Fibroblast of mammary gland (primary cell): Measurements from ENCODE around the gene PPP6R2.
"Not testable (repeated sequence)": the region's sequence is repeated elsewhere in the genome, so short reads cannot be mapped to it uniquely, and the experiment has no call there.

Experiments used
- DNase-seq: peaks from one replicate; pipeline ENCODE4 v3.0.0-alpha.2; 2010; ENCODE audit warnings: low read depth
- H3K4me3 ChIP-seq: 2 replicates; pipeline ENCODE4 v1.5.1; 2011; ENCODE audit warnings: low read depth, mild to moderate bottlenecking, low read length, moderate library complexity; ENCODE audit not compliant: control insufficient read depth
- TF ChIP-seq, protein P1 (sequence below): conservative IDR thresholded peaks from 2 replicates; pipeline ENCODE4 v1.5.1; 2011; ENCODE audit warnings: low read depth, low read length, inconsistent platforms; ENCODE audit not compliant: control insufficient read depth, insufficient read depth

Gene PPP6R2

DNA sequence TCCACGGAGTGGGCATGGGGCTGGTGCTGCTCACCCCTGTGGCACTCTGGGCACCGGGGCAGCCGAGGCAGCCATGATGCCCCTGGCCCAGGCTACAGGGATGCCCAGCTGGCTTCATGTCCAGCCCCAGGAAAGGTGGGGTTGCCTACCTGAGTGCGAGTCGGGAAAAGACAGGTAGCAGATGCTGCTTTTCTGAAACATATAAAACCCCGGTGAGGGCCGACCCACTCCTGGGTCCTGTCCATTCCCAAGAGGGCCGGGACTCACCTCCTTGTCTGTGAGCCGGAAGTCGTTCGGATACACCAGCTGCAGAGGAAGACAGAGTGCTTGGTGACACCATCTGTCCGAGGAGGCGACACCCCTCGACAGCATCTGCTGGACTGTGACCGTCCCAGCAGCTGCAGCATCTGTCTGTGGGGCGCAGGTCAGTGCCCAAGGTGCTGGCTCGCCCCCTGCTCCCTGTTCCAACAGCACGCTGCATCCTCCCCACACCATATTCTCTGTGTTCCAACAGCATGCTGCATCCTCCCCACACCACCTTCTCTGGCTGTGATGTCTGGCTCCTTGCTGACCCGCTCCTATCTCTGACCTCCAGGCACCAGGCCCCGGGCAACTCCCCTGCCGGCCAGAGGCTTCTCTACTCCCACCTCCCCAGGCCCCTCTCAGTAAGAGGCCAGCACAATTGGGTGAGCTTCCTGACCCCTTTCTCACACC is 24.3 kb upstream of the PPP6R2 start:
- DNase-seq = no peak
- TF ChIP-seq, protein P1, sequence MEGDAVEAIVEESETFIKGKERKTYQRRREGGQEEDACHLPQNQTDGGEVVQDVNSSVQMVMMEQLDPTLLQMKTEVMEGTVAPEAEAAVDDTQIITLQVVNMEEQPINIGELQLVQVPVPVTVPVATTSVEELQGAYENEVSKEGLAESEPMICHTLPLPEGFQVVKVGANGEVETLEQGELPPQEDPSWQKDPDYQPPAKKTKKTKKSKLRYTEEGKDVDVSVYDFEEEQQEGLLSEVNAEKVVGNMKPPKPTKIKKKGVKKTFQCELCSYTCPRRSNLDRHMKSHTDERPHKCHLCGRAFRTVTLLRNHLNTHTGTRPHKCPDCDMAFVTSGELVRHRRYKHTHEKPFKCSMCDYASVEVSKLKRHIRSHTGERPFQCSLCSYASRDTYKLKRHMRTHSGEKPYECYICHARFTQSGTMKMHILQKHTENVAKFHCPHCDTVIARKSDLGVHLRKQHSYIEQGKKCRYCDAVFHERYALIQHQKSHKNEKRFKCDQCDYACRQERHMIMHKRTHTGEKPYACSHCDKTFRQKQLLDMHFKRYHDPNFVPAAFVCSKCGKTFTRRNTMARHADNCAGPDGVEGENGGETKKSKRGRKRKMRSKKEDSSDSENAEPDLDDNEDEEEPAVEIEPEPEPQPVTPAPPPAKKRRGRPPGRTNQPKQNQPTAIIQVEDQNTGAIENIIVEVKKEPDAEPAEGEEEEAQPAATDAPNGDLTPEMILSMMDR = no peak
- H3K4me3 ChIP-seq = no peak overlapping the region

DNA sequence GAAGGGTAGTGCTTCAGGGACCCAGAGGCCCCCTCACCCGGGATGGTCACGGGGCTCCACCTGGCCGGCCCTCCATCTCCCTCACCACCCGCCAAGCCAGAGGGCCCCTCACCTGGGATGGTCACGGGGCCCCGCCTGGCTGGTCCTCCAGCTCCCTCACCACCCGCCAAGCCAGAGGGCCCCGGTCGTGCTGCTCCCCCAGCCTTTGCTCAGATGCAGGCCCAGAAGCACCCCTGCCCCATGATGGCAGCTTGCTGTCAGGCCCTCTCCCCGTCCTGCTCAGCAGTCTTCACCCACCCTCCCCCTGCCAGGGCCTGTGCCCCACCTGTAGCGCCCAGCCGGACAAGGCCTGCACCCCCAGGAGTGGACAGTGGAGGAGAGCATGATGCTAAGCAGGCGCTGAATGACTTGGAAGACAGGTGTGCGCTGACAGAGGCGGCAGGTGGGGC is 23.6 kb upstream of the PPP6R2 start:
- DNase-seq = no peak
- TF ChIP-seq, protein P1 = no peak
- no peak overlapping the region for H3K4me3 ChIP-seq

DNA sequence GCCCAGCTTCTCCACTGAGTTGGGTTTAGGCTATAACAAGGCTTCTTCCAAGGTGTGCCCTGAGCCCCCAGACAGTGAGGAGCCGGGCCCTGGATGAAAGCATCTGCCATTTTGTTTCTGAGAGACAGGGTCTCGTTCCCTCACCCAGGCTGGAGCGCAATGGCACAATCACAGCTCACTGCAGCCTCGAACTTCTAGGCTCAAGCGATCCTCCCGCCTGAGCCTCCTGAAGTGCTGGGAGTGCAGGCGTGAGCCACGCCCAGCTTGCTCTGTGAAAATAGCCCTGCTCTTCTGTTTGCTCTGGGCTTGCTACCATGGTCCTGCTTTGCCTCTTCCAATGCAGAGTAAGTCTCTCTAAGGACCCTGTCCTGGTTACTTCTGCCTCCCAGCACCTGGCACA is 23.0 kb upstream of the PPP6R2 start:
- no peak for DNase-seq
- H3K4me3 ChIP-seq = no peak overlapping the region
- TF ChIP-seq, protein P1 = no peak

DNA sequence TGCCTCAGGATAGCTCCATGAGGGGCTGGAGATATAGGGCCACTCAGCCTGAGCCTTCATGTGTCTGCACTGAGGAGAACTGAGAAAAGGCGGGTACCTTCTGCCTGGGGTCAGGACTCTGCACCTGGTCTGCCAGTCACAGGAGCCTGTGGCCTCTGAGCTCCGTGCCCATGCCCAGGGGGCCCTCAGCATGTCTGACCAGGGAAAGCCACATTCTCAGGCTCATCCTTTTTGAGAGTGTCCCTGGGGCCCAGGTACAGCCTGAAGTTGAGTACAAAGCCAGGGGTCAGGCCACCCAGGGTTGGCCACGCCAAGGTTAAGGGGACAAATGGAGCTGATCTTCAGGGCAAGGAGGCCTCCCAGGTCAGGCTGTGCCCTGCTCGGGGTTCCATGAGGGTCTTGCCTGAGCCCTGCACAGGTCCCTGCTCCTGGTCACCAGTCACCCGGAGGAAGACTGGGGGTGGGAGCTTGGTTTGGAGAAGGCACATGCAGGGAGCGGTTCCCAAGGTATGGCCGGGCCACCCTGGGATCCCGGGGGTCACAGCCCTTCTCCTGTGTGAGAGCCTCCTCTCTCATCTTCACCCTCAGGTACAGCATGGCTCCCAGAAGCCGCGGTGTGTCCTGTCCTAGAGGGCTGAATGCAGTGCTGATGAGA is 22.3 kb upstream of the PPP6R2 start:
- TF ChIP-seq, protein P1 = no peak
- H3K4me3 ChIP-seq = no peak overlapping the region
- DNase-seq = no peak

DNA sequence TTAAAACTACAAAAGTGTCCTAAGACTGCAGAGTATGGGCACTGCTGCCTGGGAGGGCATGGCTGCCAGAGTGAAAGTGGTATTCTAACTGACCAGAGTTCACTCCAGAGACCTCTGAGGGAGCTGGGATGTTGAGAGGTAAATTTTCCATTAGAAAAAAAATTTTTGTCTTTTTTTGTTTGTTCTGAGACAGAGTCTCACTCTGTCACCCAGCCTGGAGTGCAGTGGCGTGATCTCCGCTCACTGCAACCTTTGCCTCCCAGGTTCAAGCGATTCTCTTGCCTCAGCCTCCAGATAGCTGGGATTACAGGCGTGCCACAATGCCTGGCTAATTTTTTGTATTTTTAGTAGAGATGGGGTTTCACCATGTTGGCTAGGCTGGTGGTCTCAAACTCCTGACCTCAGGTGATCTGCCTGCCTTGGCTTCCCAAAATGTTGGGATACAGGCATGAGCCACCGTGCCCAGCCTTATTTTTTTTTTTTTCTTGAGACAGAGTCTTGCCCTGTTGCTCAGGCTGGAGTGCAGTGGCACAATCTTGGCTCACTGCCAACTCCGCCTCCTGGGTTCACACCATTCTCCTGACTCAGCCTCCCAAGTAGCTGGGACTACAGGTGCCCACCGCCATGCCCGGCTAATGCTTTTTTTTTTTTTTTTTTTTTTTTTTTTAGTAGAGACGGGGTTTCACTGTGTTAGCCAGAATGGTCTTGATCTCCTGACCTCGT is 20.6 kb upstream of the PPP6R2 start:
- DNase-seq = not testable (repeated sequence)

DNA sequence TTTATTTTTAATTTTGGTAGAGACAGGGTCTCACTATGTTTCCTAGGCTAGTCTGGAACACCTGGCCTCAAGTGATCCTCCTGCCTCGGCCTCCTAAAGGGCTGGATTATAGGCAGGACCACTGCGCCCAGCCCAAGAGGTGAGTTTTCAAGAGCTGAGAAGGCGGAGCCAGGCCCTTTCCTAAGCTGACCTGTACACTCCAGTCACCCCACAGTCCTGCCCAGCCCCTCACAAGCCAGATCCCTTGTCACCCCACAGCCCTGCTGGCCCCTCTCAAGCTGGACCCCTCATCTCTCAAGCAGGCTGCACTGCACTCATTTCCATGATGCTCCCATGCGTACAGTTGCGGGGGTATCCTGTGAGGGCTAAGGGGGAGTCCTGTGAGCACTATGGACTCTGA is 19.2 kb upstream of the PPP6R2 start:
- TF ChIP-seq, protein P1 = no peak
- DNase-seq = no peak
- no peak overlapping the region for H3K4me3 ChIP-seq

More for the DNA sequence above, 20.6 kb upstream of the PPP6R2 start:
- not testable (repeated sequence) for H3K4me3 ChIP-seq
